VCaP (cell line): Measurements from ENCODE around the gene WRAP73.

Source experiments
- H3K27ac ChIP-seq: fragments of 450-650 bp; 2 replicates; pipeline ENCODE4 v1.5.1; 2017
- CTCF ChIP-seq: fragments of 450-650 bp; conservative IDR thresholded peaks from 2 replicates; pipeline ENCODE4 v1.5.1; 2017; ENCODE audit warnings: mild to moderate bottlenecking, moderate library complexity

The WRAP73 gene

GRCh38 chr1:3594706-3595377 lies 55.1 kb downstream of the WRAP73 start:
- no peak overlapping the region for H3K27ac ChIP-seq
- no peak for TF ChIP-seq CTCF

- TF ChIP-seq CTCF = no peak
- H3K27ac ChIP-seq = no peak overlapping the region
Measured at GRCh38 chr1:3593745-3594144, 56.2 kb downstream of the WRAP73 start.

GRCh38 chr1:3593334-3593733 lies 56.6 kb downstream of the WRAP73 start:
- H3K27ac ChIP-seq = no peak overlapping the region
- TF ChIP-seq CTCF = no peak

- no peak for TF ChIP-seq CTCF
- H3K27ac ChIP-seq = no peak overlapping the region
Measured at GRCh38 chr1:3590951-3591865, 58.7 kb downstream of the WRAP73 start.

GRCh38 chr1:3590139-3590763 lies 59.7 kb downstream of the WRAP73 start:
- TF ChIP-seq CTCF = no peak
- H3K27ac ChIP-seq = no peak overlapping the region

GRCh38 chr1:3588395-3588794 lies 61.5 kb downstream of the WRAP73 start:
- H3K27ac ChIP-seq = no peak overlapping the region
- no peak for TF ChIP-seq CTCF
